ENCODE data around the gene HSDL2. TPM values are rescaled to one million over a fixed set of nuclear protein-coding genes. Genes with fewer than 3 reads are reported as not detected.
A peak's percentile ranks its signal among the peaks of the same experiment; 100 is the strongest.

Gene HSDL2
- total and polyA plus RNA-seq, 4 donors, result 22.5 to 58.6 (median 34.8) TPM

GRCh38 chr9:112332674-112332976 lies 47.3 kb upstream of the HSDL2 start:
- ATAC-seq (ENCODE audit: insufficient read depth, low FRiP score) (no peak), DNase-seq (no peak)
- Histone ChIP-seq H3K9me3 (ENCODE audit: control insufficient read depth in 4 of 4, insufficient read depth in 3 of 4, low read length in 3 of 4) (no peaks in the 10 kb centered on the region), H3K27ac (ENCODE audit: low read depth in 1 of 2, low read length in 1 of 2) (peak overlapping the region; percentile 98 to 100), H3K36me3 (ENCODE audit: control insufficient read depth in 4 of 4, insufficient read depth in 4 of 4, low read length in 4 of 4) (no peaks in the 10 kb centered on the region), H3K4me3 (peak overlapping the region; percentile 98), H3K27me3 (ENCODE audit: control insufficient read depth in 3 of 3, insufficient read depth in 3 of 3, low read length in 2 of 3) (no peaks in the 10 kb centered on the region), H3K9ac (ENCODE audit: insufficient read depth in 1 of 2, low read length in 2 of 2) (peak overlapping the region; percentile 71 to 87), H3K4me1 (ENCODE audit: control insufficient read depth in 5 of 5, insufficient read depth in 5 of 5, low read length in 5 of 5) (peaks cover 0 to 16% (median 4%) of the 10 kb centered on the region in 5 donors)
- TF ChIP-seq, protein P1, sequence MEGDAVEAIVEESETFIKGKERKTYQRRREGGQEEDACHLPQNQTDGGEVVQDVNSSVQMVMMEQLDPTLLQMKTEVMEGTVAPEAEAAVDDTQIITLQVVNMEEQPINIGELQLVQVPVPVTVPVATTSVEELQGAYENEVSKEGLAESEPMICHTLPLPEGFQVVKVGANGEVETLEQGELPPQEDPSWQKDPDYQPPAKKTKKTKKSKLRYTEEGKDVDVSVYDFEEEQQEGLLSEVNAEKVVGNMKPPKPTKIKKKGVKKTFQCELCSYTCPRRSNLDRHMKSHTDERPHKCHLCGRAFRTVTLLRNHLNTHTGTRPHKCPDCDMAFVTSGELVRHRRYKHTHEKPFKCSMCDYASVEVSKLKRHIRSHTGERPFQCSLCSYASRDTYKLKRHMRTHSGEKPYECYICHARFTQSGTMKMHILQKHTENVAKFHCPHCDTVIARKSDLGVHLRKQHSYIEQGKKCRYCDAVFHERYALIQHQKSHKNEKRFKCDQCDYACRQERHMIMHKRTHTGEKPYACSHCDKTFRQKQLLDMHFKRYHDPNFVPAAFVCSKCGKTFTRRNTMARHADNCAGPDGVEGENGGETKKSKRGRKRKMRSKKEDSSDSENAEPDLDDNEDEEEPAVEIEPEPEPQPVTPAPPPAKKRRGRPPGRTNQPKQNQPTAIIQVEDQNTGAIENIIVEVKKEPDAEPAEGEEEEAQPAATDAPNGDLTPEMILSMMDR (IDR thresholded peaks at IDR 0.05; ENCODE audit: control extremely low read depth, extremely low read depth), result no peak
- 0% methylated on average over 19 of the region's 19 CpGs for WGBS, 2 donors

- ATAC-seq (ENCODE audit: insufficient read depth, low FRiP score), result peak; percentile 73
- Histone ChIP-seq H3K27me3 (ENCODE audit: control insufficient read depth in 3 of 3, insufficient read depth in 3 of 3, low read length in 2 of 3) (no peaks in the 10 kb centered on the region), H3K36me3 (ENCODE audit: control insufficient read depth in 4 of 4, insufficient read depth in 4 of 4, low read length in 4 of 4) (no peaks in the 10 kb centered on the region), H3K4me1 (ENCODE audit: control insufficient read depth in 5 of 5, insufficient read depth in 5 of 5, low read length in 5 of 5) (peaks cover 0 to 12% (median 4%) of the 10 kb centered on the region in 5 donors), H3K9ac (ENCODE audit: insufficient read depth in 1 of 2, low read length in 2 of 2) (peak within 1 kb of the TSS; percentile 71 to 87), H3K4me3 (peak within 1 kb of the TSS; percentile 98), H3K27ac (ENCODE audit: low read depth in 1 of 2, low read length in 1 of 2) (peak within 1 kb of the TSS; percentile 98 to 100), H3K9me3 (ENCODE audit: control insufficient read depth in 4 of 4, insufficient read depth in 3 of 4, low read length in 3 of 4) (no peaks in the 10 kb centered on the region)
- WGBS, 2 donors, result 0 to 1% methylated on average over 87 to 90 of the region's 90 CpGs
- TF ChIP-seq, protein P1 (IDR thresholded peaks at IDR 0.05; ENCODE audit: control extremely low read depth, extremely low read depth), result no peak
- peak; percentile 72 to 78 (median 76) for DNase-seq
These were observed 46.8 kb upstream of the HSDL2 start, which contains the start of gene PTBP3 for GRCh38 chr9:112332977-112333638. TSS of gene PTBP3 (minus strand) at chr9:112333619. CDS start at chr9:112297865, 35,754 bp downstream.

- Histone ChIP-seq H3K4me3 (peak overlapping the region; percentile 98), H3K9ac (ENCODE audit: insufficient read depth in 1 of 2, low read length in 2 of 2) (peak overlapping the region; percentile 71 to 80), H3K4me1 (ENCODE audit: control insufficient read depth in 5 of 5, insufficient read depth in 5 of 5, low read length in 5 of 5) (peaks cover 0 to 8% (median 4%) of the 10 kb centered on the region in 5 donors), H3K36me3 (ENCODE audit: control insufficient read depth in 4 of 4, insufficient read depth in 4 of 4, low read length in 4 of 4) (no peaks in the 10 kb centered on the region), H3K27ac (ENCODE audit: low read depth in 1 of 2, low read length in 1 of 2) (peak overlapping the region; percentile 98 to 100), H3K27me3 (ENCODE audit: control insufficient read depth in 3 of 3, insufficient read depth in 3 of 3, low read length in 2 of 3) (no peaks in the 10 kb centered on the region), H3K9me3 (ENCODE audit: control insufficient read depth in 4 of 4, insufficient read depth in 3 of 4, low read length in 3 of 4) (peaks cover 0 to 2% (median 0%) of the 10 kb centered on the region in 4 donors)
- WGBS, 2 donors, result 0 to 1% methylated on average over 43 to 71 of the region's 72 CpGs
- DNase-seq (peak; percentile 97 to 99 (median 98)), ATAC-seq (ENCODE audit: insufficient read depth, low FRiP score) (peak; percentile 90)
- TF ChIP-seq, protein P1 (IDR thresholded peaks at IDR 0.05; ENCODE audit: control extremely low read depth, extremely low read depth), result peak; percentile 24
These were observed 46.1 kb upstream of the HSDL2 start for GRCh38 chr9:112333639-112334431.

Measured in lung (tissue), 12 donors.